GM21528 (cell line): Measurements from ENCODE around the gene BEND5.

Source experiments
- ATAC-seq: cut with Tn5 transposase; IDR thresholded peaks from one replicate; pipeline ENCODE4 v1.9.1; 2021; ENCODE audit warnings: mild to moderate bottlenecking, moderate library complexity; ENCODE audit not compliant: unreplicated experiment, low FRiP score

BEND5 gene

DNA sequence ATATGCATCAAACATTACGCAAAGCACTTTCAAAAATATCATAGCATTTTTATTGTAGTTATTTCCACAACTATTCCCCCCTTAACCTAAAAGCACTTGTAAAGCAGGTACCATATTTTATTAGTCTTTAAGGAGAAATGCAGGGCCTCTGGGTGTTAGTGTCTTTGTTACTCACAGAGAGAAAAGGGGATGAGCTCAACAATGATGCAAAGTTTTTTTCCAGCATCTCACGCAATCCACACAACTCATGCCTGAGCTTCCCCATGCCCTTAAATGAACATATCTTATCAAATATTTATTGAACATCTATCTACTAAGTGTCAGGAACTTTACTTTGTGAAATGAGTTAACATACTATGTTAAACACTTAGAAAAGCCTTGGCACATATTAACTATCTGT is 50.6 kb downstream of the BEND5 start:
- no peak for ATAC-seq

DNA sequence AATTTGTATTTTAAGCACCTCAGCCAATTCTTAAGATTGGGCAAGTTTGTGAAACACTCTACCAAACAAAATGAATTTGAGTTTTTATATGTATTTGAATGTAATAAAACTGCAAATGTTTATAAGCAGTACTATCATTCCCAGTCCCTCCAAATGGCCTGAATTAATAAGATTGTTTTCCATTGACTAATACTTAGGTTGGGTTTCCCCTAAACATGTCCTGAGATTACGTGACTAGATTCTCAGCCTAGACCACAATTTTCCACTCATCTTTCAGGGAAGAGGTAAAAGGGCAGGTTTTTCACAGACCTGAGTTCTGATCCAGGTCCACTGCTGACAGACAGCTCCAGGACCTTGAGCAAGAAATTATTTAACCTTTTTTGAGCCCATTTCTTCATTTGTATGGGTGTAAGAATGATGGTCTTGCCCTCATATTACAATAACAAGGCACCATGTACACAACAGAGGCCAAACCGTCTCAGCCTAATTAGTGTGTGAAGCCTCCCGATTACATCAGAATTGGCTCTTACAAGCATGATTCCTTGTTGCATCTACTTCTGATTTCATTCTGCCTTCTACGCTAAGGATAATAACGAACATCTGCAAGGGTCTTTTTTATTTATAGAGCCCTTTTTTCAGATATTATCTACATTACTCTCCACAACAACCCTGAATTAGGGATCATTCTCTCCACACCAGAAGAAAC is 51.2 kb downstream of the BEND5 start:
- ATAC-seq, result no peak

DNA sequence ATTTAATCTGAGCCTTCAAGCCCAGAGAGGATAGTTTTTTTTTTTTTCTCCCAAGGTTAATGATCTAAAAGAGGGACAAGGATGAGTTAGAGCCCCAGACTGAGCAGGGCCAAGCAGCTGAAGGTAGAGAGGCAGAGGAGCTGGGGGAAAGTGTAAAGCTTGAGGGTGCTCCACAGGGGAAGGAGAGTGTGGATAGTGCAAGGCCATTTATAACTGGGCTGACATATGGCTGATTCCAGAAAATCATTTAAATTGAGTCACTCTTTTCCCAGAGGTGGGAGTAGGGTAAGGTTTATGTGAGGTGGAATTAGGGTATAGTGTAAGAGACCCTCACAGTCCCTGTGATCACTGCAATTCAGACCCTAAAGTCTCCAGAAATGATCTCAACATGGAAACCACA is 55.8 kb downstream of the BEND5 start:
- no peak for ATAC-seq

GRCh38 chr1:48718705-48719104 is 58.0 kb downstream of the BEND5 start:
- no peak for ATAC-seq

- ATAC-seq, result no peak
Measured at GRCh38 chr1:48718116-48718630, 58.5 kb downstream of the BEND5 start.

DNA sequence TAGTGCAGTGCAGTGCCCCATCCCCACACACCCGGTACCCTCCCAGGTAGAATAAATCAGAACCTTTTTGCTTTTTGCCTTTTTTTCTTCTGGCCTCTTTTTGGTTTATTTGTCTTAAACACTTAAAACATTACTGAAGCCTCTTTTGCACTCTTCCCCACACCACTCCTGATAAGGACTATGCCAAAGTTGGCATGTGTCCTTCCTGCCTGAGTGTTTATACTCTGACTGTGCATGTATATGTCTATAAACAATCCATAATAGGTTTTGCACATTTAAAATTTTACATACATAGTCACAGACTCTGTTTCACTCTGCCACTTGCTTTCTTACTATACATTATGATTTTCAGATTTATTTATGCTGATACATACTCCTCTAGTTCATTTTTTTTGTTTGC is 59.6 kb downstream of the BEND5 start:
- no peak for ATAC-seq

DNA sequence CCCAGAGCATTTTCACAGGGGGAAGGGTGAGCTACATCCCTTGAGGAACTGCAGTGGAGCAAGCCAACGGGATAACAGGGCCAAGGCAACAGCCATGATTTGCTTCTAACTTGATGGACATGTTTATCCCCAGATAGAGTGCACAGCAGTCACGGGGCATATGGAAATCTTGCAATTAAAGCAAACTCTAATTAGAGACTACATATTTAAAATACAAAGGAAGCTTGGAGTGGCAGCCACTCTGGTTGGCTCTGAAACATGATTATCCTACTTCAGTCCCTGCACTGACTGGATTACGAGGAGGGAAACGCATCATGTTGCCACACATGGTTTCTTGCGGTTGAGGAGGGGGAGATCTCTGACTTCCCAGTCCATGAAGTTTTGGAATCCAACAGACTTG is 60.8 kb downstream of the BEND5 start:
- no peak for ATAC-seq

GRCh38 chr1:48710915-48711314 is 65.8 kb downstream of the BEND5 start:
- no peak for ATAC-seq

GRCh38 chr1:48710318-48710717 is 66.4 kb downstream of the BEND5 start:
- ATAC-seq, result no peak

- ATAC-seq, result no peak
Measured at GRCh38 chr1:48704736-48705135, 72.0 kb downstream of the BEND5 start.

- ATAC-seq, result no peak
Measured at GRCh38 chr1:48701445-48701844, 75.2 kb downstream of the BEND5 start.

- ATAC-seq, result peak; percentile 67
Measured at GRCh38 chr1:48697066-48697707, 79.5 kb downstream of the BEND5 start.

GRCh38 chr1:48695161-48695560 is 81.5 kb downstream of the BEND5 start:
- ATAC-seq, result no peak

- no peak for ATAC-seq
Measured at GRCh38 chr1:48693674-48694320, 82.9 kb downstream of the BEND5 start.

DNA sequence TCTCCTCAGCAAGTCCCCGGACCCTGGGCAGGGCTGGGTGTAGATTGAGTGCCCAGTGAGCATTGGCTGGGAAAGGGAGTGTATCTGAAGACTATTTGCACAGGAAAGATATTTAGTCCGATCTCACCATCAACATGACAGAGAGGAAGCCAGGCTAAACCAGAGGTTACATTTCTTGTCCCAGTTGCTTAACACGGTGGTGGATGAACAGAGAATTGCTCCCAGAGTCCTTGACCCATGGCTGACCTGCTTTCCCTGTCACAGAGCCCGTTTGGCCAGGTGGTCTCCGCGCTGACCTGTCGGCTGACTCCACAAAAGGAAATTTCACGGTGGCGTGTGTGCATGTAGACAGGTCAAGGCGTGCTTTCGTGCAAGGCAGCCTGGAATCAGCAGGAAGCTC is 83.5 kb downstream of the BEND5 start:
- no peak for ATAC-seq

DNA sequence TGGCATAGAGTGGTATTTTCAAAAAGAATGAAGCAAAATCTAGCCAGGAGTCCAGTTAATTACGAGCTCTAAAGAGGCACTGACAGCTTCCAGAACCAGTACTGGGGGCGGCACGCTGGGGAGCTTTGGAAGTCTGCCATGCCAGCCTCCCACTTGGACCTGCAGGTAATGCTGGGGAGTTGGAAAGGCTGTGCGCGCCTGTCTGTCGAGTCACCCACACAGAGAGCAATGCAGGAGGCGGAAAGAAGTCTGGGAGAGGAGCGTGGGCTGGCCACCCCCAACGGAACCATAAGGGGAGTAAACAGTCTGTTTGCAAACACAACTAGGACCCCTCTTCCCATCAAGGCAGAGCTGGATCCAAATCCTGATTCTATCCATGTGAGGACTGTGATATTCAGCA is 84.5 kb downstream of the BEND5 start:
- no peak for ATAC-seq

- ATAC-seq, result no peak
Measured at GRCh38 chr1:48691429-48692001, 85.2 kb downstream of the BEND5 start.

DNA sequence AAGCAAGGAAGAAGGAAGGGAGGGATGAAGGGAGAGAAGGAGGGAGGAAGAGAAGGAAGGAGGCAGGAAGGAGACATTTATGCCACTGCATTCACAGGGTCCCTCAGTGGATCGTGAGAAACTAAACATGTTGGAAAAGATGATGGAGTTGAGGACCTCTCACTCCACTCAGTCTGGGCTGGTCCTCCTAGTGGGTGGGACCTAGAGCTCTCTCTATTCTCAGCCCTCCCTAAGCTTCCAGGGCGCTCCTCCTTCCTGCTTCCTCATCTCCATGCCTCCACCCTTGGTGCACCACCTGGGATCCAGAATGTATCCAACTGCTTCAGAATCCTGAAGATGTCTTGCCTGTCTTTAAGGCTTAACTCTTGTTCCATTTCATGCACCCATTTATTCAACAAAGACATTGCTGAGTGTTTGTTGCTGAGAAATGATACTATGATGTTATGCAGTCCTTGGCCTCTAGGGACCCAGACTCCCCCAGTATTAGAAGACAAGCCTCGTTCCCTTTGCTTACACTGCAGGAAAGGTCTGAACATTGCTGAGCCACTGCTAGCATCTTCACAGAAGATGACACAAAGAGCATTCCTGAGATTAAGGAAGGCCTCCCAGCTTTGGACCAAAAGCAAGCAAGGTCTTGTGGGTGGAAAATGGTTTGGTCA is 88.5 kb downstream of the BEND5 start:
- peak; percentile 60 for ATAC-seq

DNA sequence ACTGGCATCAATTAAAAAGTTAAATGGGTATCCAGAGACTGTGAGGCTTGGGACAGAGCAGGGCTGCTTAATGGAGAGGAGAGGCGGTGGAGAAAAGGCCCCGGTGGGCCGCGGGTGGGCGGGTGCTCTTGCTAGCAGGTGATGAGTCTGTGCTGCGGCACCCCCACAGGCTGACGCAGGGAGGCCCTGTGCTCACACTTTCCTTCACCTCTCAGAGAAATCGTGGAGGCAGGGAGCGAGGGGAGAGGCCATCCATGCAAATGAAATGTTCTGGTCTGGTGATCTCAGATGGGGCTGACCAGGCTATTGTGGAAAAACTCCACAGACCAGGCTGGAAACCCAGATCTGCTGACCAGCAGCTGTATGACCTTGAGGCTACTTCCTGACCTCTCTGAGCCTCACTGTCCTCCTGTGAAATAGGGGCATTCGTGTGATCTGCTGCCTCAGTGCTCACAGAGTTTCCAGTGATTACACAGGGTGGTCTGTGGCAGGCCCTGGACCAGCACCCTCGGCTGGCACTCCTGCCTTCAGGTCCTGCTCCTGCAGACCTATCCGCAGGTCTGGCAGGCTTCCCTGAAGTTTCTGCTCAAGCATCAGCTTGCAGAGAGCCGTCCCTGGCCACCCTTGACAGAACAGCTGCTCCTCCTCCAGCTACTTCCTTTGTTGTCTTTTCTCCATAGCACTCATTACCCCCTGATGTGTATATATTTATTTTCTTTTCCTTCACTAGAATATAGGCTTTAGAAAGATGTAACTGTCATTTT is 89.2 kb downstream of the BEND5 start:
- no peak for ATAC-seq

- ATAC-seq, result no peak
Measured at GRCh38 chr1:48686159-48686558, 90.5 kb downstream of the BEND5 start.
